Measurements from ENCODE around the gene DMRTC2.
A peak's percentile ranks its signal among the peaks of the same experiment; 100 is the strongest.
"Not testable (repeated sequence)": the region's sequence is repeated elsewhere in the genome, so short reads cannot be mapped to it uniquely, and the experiment has no call there.

Gene DMRTC2

GRCh38 chr19:41866284-41866683 is 21.4 kb downstream of the DMRTC2 start:
- ATAC-seq (replicated peaks; ENCODE audit: extremely low read depth, poor library complexity, severe bottlenecking) (no peak), DNase-seq (ENCODE audit: low spot score in 2 of 2) (no peak)
- Mint-ChIP-seq H3K27me3 (no peaks in the 10 kb centered on the region), H3K36me3 (ENCODE audit: insufficient read depth) (peaks cover 61% of the 10 kb centered on the region), H3K4me1 (peaks cover 68% of the 10 kb centered on the region), H3K9me3 (no peaks in the 10 kb centered on the region), H3K27ac (ENCODE audit: low read depth) (peak overlapping the region; percentile 62), H3K4me3 (no peak overlapping the region)

GRCh38 chr19:41868120-41868988 is 23.5 kb downstream of the DMRTC2 start:
- Mint-ChIP-seq H3K27ac (ENCODE audit: low read depth) (peak overlapping the region; percentile 84), H3K36me3 (ENCODE audit: insufficient read depth) (peaks cover 54% of the 10 kb centered on the region), H3K4me3 (peak overlapping the region; percentile 41), H3K9me3 (no peaks in the 10 kb centered on the region), H3K4me1 (peaks cover 68% of the 10 kb centered on the region), H3K27me3 (no peaks in the 10 kb centered on the region)
- no peak for DNase-seq (ENCODE audit: low spot score in 2 of 2)
- no peak for ATAC-seq (replicated peaks; ENCODE audit: extremely low read depth, poor library complexity, severe bottlenecking)

GRCh38 chr19:41868989-41869300 is 24.1 kb downstream of the DMRTC2 start:
- Mint-ChIP-seq H3K36me3 (ENCODE audit: insufficient read depth) (peaks cover 49% of the 10 kb centered on the region), H3K9me3 (no peaks in the 10 kb centered on the region), H3K27ac (ENCODE audit: low read depth) (no peak overlapping the region), H3K4me1 (peaks cover 63% of the 10 kb centered on the region), H3K27me3 (no peaks in the 10 kb centered on the region), H3K4me3 (no peak overlapping the region)
- ATAC-seq (replicated peaks; ENCODE audit: extremely low read depth, poor library complexity, severe bottlenecking) (no peak), DNase-seq (ENCODE audit: low spot score in 2 of 2) (no peak)

- peaks cover 58% of the 10 kb centered on the region for H3K4me1 Mint-ChIP-seq
- ATAC-seq (replicated peaks; ENCODE audit: extremely low read depth, poor library complexity, severe bottlenecking) (no peak), DNase-seq (ENCODE audit: low spot score in 2 of 2) (no peak)
- H3K4me3 Mint-ChIP-seq: no peak overlapping the region
- H3K9me3 Mint-ChIP-seq: no peaks in the 10 kb centered on the region
- H3K27me3 Mint-ChIP-seq: no peaks in the 10 kb centered on the region
- peaks cover 44% of the 10 kb centered on the region for H3K36me3 Mint-ChIP-seq (ENCODE audit: insufficient read depth)
- H3K27ac Mint-ChIP-seq (ENCODE audit: low read depth): peak overlapping the region; percentile 53
These were observed 24.6 kb downstream of the DMRTC2 start for GRCh38 chr19:41869374-41869955.

- peak overlapping the region; percentile 99 for H3K27ac Mint-ChIP-seq (ENCODE audit: low read depth)
- ATAC-seq (replicated peaks; ENCODE audit: extremely low read depth, poor library complexity, severe bottlenecking): no peak
These were observed 25.6 kb downstream of the DMRTC2 start for GRCh38 chr19:41870401-41870873.

DNA sequence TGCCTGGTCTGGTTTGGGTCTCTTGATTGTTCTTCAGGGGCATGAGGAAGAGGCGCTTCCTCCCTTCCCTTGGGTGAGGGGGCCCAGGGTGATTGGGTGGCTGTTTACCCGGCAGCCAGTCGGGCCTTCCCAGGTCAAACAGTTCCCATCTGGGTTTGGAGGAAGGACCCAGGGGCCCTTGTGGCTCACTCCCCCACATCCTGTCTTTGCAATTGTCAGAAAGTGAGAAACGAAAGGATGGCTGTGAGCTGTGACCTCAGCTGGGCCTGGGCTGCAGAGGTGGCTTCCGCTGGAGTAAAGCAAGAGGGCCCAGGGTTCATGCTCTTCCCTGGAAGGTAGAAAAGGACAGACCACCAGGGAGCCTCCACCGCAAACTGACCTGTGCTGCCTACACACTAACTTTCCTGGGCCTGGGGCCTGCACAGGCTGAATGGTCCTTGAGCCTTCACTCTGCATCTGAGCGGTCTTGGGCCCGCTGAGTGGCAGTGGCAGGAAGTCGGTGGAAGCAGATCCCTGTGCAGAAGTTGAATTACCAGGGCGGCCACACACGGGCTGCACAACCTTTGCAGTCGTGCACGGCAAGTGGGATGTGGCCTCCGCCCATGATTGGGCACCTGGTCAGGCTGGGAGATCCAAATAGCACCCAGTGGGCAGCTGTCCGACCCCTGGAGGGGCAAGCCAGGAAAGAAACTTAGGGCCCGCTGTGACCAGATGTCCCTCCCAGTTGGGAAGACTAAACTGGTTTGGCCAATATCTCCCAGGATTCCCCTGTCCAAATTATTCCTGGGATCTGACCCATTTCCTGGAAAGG is 26.9 kb downstream of the DMRTC2 start:
- ATAC-seq (replicated peaks; ENCODE audit: extremely low read depth, poor library complexity, severe bottlenecking): peak; percentile 53
- Mint-ChIP-seq H3K27ac (ENCODE audit: low read depth) (peak overlapping the region; percentile 99), H3K27me3 (no peaks in the 10 kb centered on the region), H3K9me3 (no peaks in the 10 kb centered on the region), H3K4me3 (peak overlapping the region; percentile 76), H3K4me1 (peaks cover 59% of the 10 kb centered on the region), H3K36me3 (ENCODE audit: insufficient read depth) (peaks cover 28% of the 10 kb centered on the region)
- DNase-seq (ENCODE audit: low spot score in 2 of 2): peak; percentile 42 to 66

More at GRCh38 chr19:41870401-41870873, 25.6 kb downstream of the DMRTC2 start:
- no peaks in the 10 kb centered on the region for H3K9me3 Mint-ChIP-seq
- H3K4me3 Mint-ChIP-seq: peak overlapping the region; percentile 76
- peaks cover 56% of the 10 kb centered on the region for H3K4me1 Mint-ChIP-seq
- no peaks in the 10 kb centered on the region for H3K27me3 Mint-ChIP-seq
- DNase-seq (ENCODE audit: low spot score in 2 of 2): no peak
- H3K36me3 Mint-ChIP-seq (ENCODE audit: insufficient read depth): peaks cover 37% of the 10 kb centered on the region

DNA sequence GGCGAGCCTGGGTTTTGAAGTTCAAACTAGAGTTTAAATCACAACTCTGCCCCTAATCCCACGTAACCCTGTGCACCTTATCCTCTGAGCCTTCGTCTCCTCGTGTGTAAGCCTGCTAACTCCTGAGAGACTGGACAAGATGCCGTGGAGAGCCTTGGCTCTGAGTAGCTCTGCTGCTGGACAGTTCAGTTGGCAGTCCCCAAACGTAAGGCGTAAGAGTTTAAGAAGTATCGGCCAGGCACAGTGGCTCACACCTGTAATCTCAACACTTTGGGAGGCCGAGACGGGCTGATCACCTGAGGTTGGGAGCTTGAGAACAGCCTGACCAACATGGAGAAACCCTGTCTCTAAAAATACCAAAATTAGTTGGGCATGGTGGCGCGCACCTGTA is 27.5 kb downstream of the DMRTC2 start:
- peaks cover 26% of the 10 kb centered on the region for H3K36me3 Mint-ChIP-seq (ENCODE audit: insufficient read depth)
- DNase-seq (ENCODE audit: low spot score in 2 of 2) (no peak), ATAC-seq (replicated peaks; ENCODE audit: extremely low read depth, poor library complexity, severe bottlenecking) (no peak)
- peak overlapping the region; percentile 99 for H3K27ac Mint-ChIP-seq (ENCODE audit: low read depth)
- H3K27me3 Mint-ChIP-seq: no peaks in the 10 kb centered on the region
- peak overlapping the region; percentile 76 for H3K4me3 Mint-ChIP-seq
- H3K9me3 Mint-ChIP-seq: no peaks in the 10 kb centered on the region
- peaks cover 65% of the 10 kb centered on the region for H3K4me1 Mint-ChIP-seq

DNA sequence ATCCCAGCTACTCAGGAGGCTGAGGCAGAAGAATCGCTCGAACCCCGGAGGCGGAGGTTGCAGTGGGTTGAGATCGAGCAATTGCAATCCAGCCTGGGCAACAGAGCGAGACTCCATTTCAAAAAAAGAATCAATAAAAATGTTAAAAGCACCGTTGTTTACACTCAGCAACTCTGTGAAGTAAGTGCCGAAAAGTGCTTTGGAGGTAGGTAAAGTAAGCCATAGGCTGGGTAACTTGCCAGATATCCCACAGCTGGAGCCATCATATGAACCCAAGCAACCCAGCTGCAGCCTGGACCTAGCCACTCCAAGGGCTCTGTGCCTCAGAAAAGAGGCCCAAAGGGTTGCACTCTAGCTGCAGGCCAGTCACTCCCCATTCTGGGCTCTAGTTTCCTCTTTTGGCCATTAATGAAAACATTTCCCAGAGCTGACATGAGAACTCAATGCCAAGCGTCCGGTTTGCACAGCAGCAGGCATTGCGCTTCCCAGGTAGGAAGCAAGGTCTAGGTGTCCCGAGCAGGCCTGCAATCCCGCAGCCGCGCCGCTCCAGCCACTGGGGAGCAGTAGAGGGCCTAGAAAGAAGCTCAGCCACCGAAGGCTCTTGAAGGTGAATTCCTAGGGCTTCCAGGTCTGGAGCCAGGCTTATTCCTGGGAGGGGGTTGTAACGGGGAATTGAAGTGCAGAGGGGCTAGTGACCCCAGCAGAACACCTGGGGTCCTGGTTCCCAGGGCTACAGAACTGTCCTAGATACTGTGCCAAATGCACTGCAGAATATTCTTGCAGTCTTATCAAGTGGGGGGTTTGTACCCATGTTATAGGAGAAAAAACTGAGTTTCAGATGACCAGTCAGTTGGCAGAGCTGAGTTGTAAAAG is 28.2 kb downstream of the DMRTC2 start:
- no peak for ATAC-seq (replicated peaks; ENCODE audit: extremely low read depth, poor library complexity, severe bottlenecking)
- Mint-ChIP-seq H3K4me1 (peaks cover 62% of the 10 kb centered on the region), H3K27me3 (no peaks in the 10 kb centered on the region), H3K9me3 (no peaks in the 10 kb centered on the region), H3K27ac (ENCODE audit: low read depth) (peak overlapping the region; percentile 99), H3K36me3 (ENCODE audit: insufficient read depth) (peaks cover 29% of the 10 kb centered on the region), H3K4me3 (peak overlapping the region; percentile 27)
- peak in 1 of 2 donors; percentile 43 for DNase-seq (ENCODE audit: low spot score in 2 of 2)

DNA sequence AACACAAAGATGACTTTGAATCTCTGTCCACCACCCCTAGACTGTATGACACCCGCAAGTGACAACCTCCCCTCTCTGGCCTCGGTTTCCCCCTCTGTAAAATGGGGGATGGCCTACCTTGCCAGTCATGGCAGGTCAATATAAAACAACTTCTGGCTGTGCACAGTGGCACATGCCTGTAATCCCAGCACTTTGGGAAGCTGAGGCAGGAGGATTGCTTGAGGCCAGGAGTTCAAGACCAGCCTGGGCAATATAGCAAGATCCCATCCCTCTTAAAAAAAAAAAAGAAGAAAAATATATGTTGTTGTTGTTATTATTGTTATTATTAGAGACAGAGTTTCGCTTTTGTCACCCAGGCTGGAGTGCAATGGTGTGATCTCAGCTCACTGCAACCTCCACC is 31.1 kb downstream of the DMRTC2 start:
- H3K9me3 Mint-ChIP-seq; DNase-seq (ENCODE audit: low spot score in 2 of 2); H3K27me3 Mint-ChIP-seq; ATAC-seq (replicated peaks; ENCODE audit: extremely low read depth, poor library complexity, severe bottlenecking): not testable (repeated sequence)
- Mint-ChIP-seq H3K4me3 (peak overlapping the region; percentile 24), H3K27ac (ENCODE audit: low read depth) (peak overlapping the region; percentile 95), H3K36me3 (ENCODE audit: insufficient read depth) (peaks cover 19% of the 10 kb centered on the region), H3K4me1 (peaks cover 56% of the 10 kb centered on the region)

DNA sequence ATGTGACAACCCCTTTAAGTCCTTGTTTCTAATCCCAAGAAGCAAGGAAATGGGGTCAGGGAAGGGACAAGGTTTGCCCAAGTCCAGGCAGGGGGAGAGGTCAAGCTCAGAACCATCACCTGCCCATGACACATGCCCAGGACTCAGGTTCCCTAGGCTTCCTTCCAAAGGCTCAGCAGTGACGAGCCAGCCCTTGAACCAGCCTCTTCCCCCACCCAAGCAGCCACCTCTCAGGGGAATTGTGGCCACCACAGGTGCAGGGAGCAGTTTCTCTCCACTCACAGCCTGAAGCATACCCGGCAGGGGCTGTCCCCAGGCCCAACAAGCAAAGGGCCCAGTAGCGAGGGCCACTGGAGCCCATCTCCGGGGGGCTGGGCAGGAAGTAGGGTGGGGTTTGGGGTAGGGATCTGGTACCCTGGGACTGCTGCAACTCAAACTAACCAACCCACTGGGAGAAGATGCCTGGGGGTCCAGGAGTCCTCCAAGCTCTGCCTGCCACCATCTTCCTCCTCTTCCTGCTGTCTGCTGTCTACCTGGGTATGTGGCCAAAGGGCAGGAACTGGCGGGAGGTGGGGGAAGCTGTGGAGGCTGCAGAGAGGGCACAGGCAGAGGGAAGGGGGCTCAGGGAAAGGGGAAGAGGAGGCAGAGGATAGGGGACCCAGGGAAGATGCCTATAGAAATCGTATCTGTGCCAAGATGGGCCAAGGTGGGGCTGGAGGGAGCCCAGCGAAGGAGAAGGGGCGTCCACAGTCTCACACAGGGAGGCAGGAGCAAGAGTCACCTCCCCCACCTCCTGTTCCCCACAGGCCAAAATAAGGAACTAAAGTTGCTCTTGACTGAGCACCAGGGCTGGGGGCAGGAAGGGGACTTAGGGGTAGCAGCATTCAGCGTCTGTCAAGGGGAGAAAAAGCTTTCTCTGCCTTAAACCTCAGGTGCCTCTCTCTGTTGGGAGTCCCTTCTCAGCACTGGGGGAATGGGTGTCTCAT is 32.3 kb downstream of the DMRTC2 start, which contains the start of gene CD79A:
TSS of gene CD79A (plus strand) at position 433 of the 986 bp plus-strand sequence. CDS start at position 459, 26 bp downstream.
- Mint-ChIP-seq H3K27ac (ENCODE audit: low read depth) (peak within 1 kb of the TSS; percentile 95), H3K4me1 (peaks cover 51% of the 10 kb centered on the region)
- ATAC-seq (replicated peaks; ENCODE audit: extremely low read depth, poor library complexity, severe bottlenecking): no peak

More for the DNA sequence above, 32.3 kb downstream of the DMRTC2 start, which contains the start of gene CD79A:
- Mint-ChIP-seq H3K4me3 (peak within 1 kb of the TSS; percentile 48), H3K27me3 (no peaks in the 10 kb centered on the region), H3K9me3 (no peaks in the 10 kb centered on the region), H3K36me3 (ENCODE audit: insufficient read depth) (peaks cover 12% of the 10 kb centered on the region)
- DNase-seq (ENCODE audit: low spot score in 2 of 2): no peak

All from central memory CD8-positive, alpha-beta T cell (primary cell).